H1 (cell line): Measurements from ENCODE around the gene PLA2G15. TPM values are rescaled to one million over a fixed set of nuclear protein-coding genes. Genes with fewer than 3 reads are reported as not detected.

Experiments used
- CTCF ChIA-PET: fragments of 300-600 bp; sonication (Branson Sonifier 250); formaldehyde crosslinking; loops from one replicate; lab custom pipeline; 2021; ENCODE audit not compliant: partially characterized antibody; lab: Charles Lee
- POLR2A ChIA-PET: fragments of 300-600 bp; sonication (Branson Sonifier 250); formaldehyde crosslinking; loops from one replicate; lab custom pipeline; 2021; ENCODE audit warnings: inconsistent platforms; ENCODE audit not compliant: partially characterized antibody; lab: Charles Lee
- DNase-seq, 2 experiments: peaks; one replicate each; pipeline versions ENCODE4 v3.0.0 to v3.0.0-alpha.2; 2010 to 2022; ENCODE audit warnings: low spot score in 2 of 2, low read depth in 1 of 2, mixed read lengths in 1 of 2
- FAIRE-seq: peaks from 2 replicates; lab custom pipeline; 2011; peaks lifted over from hg19 to GRCh38; lab: Jason Lieb, UNC
- H2AFZ ChIP-seq: 2 replicates; pipeline ENCODE4 v1.8.1; 2012; ENCODE audit warnings: low read length, inconsistent platforms
- H2AK5ac ChIP-seq: 2 replicates; pipeline ENCODE4 v1.6.1; 2013; ENCODE audit warnings: low read depth, low read length
- H2BK120ac ChIP-seq: replicated peaks from 2 replicates; pipeline ENCODE3; 2013; ENCODE audit warnings: low read depth, low read length, inconsistent platforms
- H2BK12ac ChIP-seq: 2 replicates; pipeline ENCODE4 v1.6.1; 2013; ENCODE audit warnings: low read depth, low read length
- H2BK15ac ChIP-seq: 2 replicates; pipeline ENCODE4 v1.6.1; 2013; ENCODE audit warnings: low read length
- H2BK20ac ChIP-seq: 2 replicates; pipeline ENCODE4 v1.6.1; 2013; ENCODE audit warnings: low read length
- H2BK5ac ChIP-seq: 2 replicates; pipeline ENCODE4 v1.6.1; 2013; ENCODE audit warnings: low read depth, low read length
- H3K14ac ChIP-seq: 2 replicates; pipeline ENCODE4 v1.6.1; 2013; ENCODE audit warnings: inconsistent platforms; ENCODE audit not compliant: insufficient read length
- H3K18ac ChIP-seq: 2 replicates; pipeline ENCODE4 v1.6.1; 2013; ENCODE audit warnings: low read length; ENCODE audit errors: extremely low read depth
- H3K23ac ChIP-seq: 2 replicates; pipeline ENCODE4 v1.6.1; 2013; ENCODE audit warnings: inconsistent platforms; ENCODE audit not compliant: insufficient read length
- H3K23me2 ChIP-seq: 2 replicates; pipeline ENCODE4 v1.6.1; 2013; ENCODE audit warnings: low read depth, low read length
- H3K27ac ChIP-seq: 2 replicates; pipeline ENCODE4 v1.6.1; 2011; ENCODE audit warnings: low read depth, low read length, inconsistent platforms
- H3K27me3 ChIP-seq, 4 experiments: replicated peaks in 1 of 4; 1 replicate in 1 of 4; 2 replicates in 3 of 4; pipeline versions ENCODE4 v1.6.1 to v1.8.1; 2011 to 2013; ENCODE audit warnings: low read length in 3 of 4, mild to moderate bottlenecking in 3 of 4, inconsistent platforms in 2 of 4, mixed read lengths in 2 of 4, moderate library complexity in 1 of 4; ENCODE audit not compliant: control insufficient read depth in 3 of 4, insufficient read depth in 3 of 4; ENCODE audit errors: extremely low read depth in 1 of 4
- H3K36me3 ChIP-seq, 4 experiments: 2 replicates each; pipeline versions ENCODE4 v1.6.1 to v1.8.1; 2011 to 2013; ENCODE audit warnings: mild to moderate bottlenecking in 4 of 4, low read length in 3 of 4, moderate library complexity in 2 of 4, control low read depth in 1 of 4, inconsistent platforms in 1 of 4; ENCODE audit not compliant: insufficient read depth in 4 of 4, control insufficient read depth in 2 of 4
- H3K4ac ChIP-seq: replicated peaks from 2 replicates; pipeline ENCODE3; 2013; ENCODE audit warnings: low read length, low read depth, mixed read lengths, inconsistent platforms; ENCODE audit not compliant: insufficient read length
- H3K4me1 ChIP-seq, 4 experiments: replicated peaks in 1 of 4; 1 replicate in 1 of 4; 2 replicates in 3 of 4; pipeline versions ENCODE4 v1.6.1 to v1.8.1; 2011 to 2013; ENCODE audit warnings: low read length in 3 of 4, inconsistent platforms in 2 of 4, mixed read lengths in 1 of 4; ENCODE audit not compliant: insufficient read depth in 4 of 4, control insufficient read depth in 3 of 4
- H3K4me2 ChIP-seq, 2 experiments: 2 replicates each; pipeline versions ENCODE4 v1.6.1 to v1.8.1; 2011 to 2013; ENCODE audit warnings: low read depth in 2 of 2, low read length in 2 of 2, control low read depth in 1 of 2, inconsistent platforms in 1 of 2, mild to moderate bottlenecking in 1 of 2; ENCODE audit not compliant: insufficient read depth in 1 of 2
- H3K4me3 ChIP-seq, 4 experiments: fragments of 200-600, 300-600 bp in 1 of 4; sonication (generic), shearing (Covaris generic), sonication (Bioruptor Twin) in 1 of 4; 2 replicates each; pipeline versions ENCODE4 v1.5.1 to v1.8.1; 2011 to 2016; ENCODE audit warnings: low read length in 4 of 4, low read depth in 3 of 4, control low read depth in 2 of 4, inconsistent platforms in 2 of 4, mild to moderate bottlenecking in 2 of 4, mixed read lengths in 1 of 4, moderate library complexity in 1 of 4; ENCODE audit not compliant: insufficient read depth in 2 of 4; ENCODE audit errors: extremely low read depth in 1 of 4
- H3K56ac ChIP-seq: replicated peaks from 2 replicates; pipeline ENCODE3; 2013; ENCODE audit warnings: low read depth, mild to moderate bottlenecking, mixed read lengths, low read length, inconsistent platforms; ENCODE audit not compliant: insufficient read length
- H3K79me1 ChIP-seq: 2 replicates; pipeline ENCODE4 v1.6.1; 2013; ENCODE audit warnings: low read depth, low read length, control low read depth
- H3K79me2 ChIP-seq, 2 experiments: 2 replicates each; pipeline versions ENCODE4 v1.6.1 to v1.8.1; 2012 to 2013; ENCODE audit warnings: low read length in 2 of 2, mild to moderate bottlenecking in 2 of 2, inconsistent platforms in 1 of 2; ENCODE audit not compliant: insufficient read depth in 2 of 2, control insufficient read depth in 1 of 2
- H3K9ac ChIP-seq, 4 experiments: replicated peaks in 1 of 4; 1 replicate in 1 of 4; 2 replicates in 3 of 4; pipeline versions ENCODE4 v1.6.1 to v1.8.1; 2011 to 2013; ENCODE audit warnings: low read depth in 3 of 4, low read length in 3 of 4, control low read depth in 2 of 4, mild to moderate bottlenecking in 2 of 4, moderate library complexity in 2 of 4, inconsistent platforms in 1 of 4; ENCODE audit errors: extremely low read depth in 1 of 4
- H3K9me3 ChIP-seq, 2 experiments: 2 replicates each; pipeline versions ENCODE4 v1.6.1 to v1.8.1; 2012 to 2013; ENCODE audit warnings: mild to moderate bottlenecking in 2 of 2, moderate library complexity in 2 of 2, control low read depth in 1 of 2, inconsistent platforms in 1 of 2, low read depth in 1 of 2, low read length in 1 of 2, mixed read lengths in 1 of 2; ENCODE audit not compliant: insufficient read depth in 2 of 2
- H4K20me1 ChIP-seq, 2 experiments: replicated peaks in 1 of 2; 2 replicates each; pipeline versions ENCODE3 to v1.8.1; 2011 to 2013; ENCODE audit warnings: inconsistent platforms in 2 of 2, low read length in 2 of 2, mild to moderate bottlenecking in 1 of 2; ENCODE audit not compliant: insufficient read depth in 2 of 2, control insufficient read depth in 1 of 2
- H4K5ac ChIP-seq: 2 replicates; pipeline ENCODE4 v1.6.1; 2013; ENCODE audit warnings: low read length, low read depth, mixed read lengths, inconsistent platforms; ENCODE audit not compliant: insufficient read length
- H4K8ac ChIP-seq: 2 replicates; pipeline ENCODE4 v1.8.0; 2013; ENCODE audit warnings: mild to moderate bottlenecking, moderate library complexity, low read length, inconsistent platforms; ENCODE audit not compliant: insufficient read depth; ENCODE audit errors: extremely low read depth
- H4K91ac ChIP-seq: replicated peaks from 2 replicates; pipeline ENCODE3; 2013; ENCODE audit warnings: low read length, mixed read lengths, inconsistent platforms; ENCODE audit not compliant: insufficient read length
- KDM4A ChIP-seq: IDR thresholded peaks from one replicate; pipeline ENCODE4 v1.7.1; 2012; ENCODE audit warnings: low read depth, mild to moderate bottlenecking, moderate library complexity, low read length, inconsistent platforms; ENCODE audit not compliant: severe bottlenecking
- WGBS, 2 experiments: shearing (Covaris generic) in 1 of 2; methylation state at CpG; one replicate each; pipeline versions ENCODE4 v1.1.6 to v1.1.7; 2013 to 2015; ENCODE audit warnings: low lambda C conversion rate in 2 of 2, mixed read lengths in 2 of 2, inconsistent platforms in 1 of 2, low coverage in 1 of 2, missing lambda C conversion rate in 1 of 2; ENCODE audit not compliant: insufficient replicate concordance in 2 of 2, insufficient coverage in 1 of 2, insufficient read length in 1 of 2; ENCODE audit errors: extremely low coverage in 1 of 2, missing lambda C conversion rate in 1 of 2; 5-methylcytosine and 5-hydroxymethylcytosine counted together
- polyA plus RNA-seq, 7 experiments: library from polyadenylated mRNA; depleted of rRNA in 3 of 7; stranded (reverse) in 5 of 7; unstranded in 2 of 7; fragments of >200 nt in 5 of 7; fragments of 200-250 nt in 2 of 7; gene quantifications; 1 replicate in 5 of 7; 2 replicates in 1 of 7; 4 replicates in 1 of 7; pipeline versions ENCODE4 v1.2.1 to v1.2.3, GENCODE V29; 2011 to 2013; ENCODE audit warnings: missing spikeins in 2 of 7, mixed read lengths in 2 of 7
- total RNA-seq: library from RNA; stranded (reverse); fragmentation: NEBNext Ultra II Directional; extraction: Animal tissue kit (Norgen Biotek cat#: 25700); gene quantifications from 2 replicates; pipeline ENCODE4 v1.2.1, GENCODE V29; 2021

The PLA2G15 gene
- total and polyA plus RNA-seq, 2 of the 8 experiments (the other 6 are each of a cell fraction or from before 2014, with no cell fraction given): 11.2 to 12.0 TPM

GRCh38 chr16:68274441-68274840 lies 29.3 kb downstream of the PLA2G15 start:
- Histone ChIP-seq H3K4ac (no peak overlapping the region), H2BK120ac (no peak overlapping the region), H4K5ac (no peak overlapping the region), H3K36me3 (peaks cover 0 to 2% (median 0%) of the 10 kb centered on the region in 4 experiments; a peak in 2 of 8 replicates), H3K79me1 (peaks cover 9% of the 10 kb centered on the region), H3K4me1 (no peaks in the 10 kb centered on the region), H3K4me3 (no peak overlapping the region), H3K56ac (no peak overlapping the region), H4K20me1 (no peaks in the 10 kb centered on the region), H4K8ac (no peak overlapping the region), H2BK5ac (no peak overlapping the region; the same call in 1 of the 2 replicates), H3K4me2 (no peak overlapping the region), H3K14ac (no peak overlapping the region), H3K27me3 (no peaks in the 10 kb centered on the region), H3K79me2 (peaks cover 0 to 13% of the 10 kb centered on the region in 2 experiments; a peak in 2 of 4 replicates), H3K27ac (no peak overlapping the region), H3K9ac (no peak overlapping the region), H2AFZ (no peak overlapping the region), H3K23me2 (no peaks in the 10 kb centered on the region), H4K91ac (no peak overlapping the region), H3K23ac (no peak overlapping the region), H3K18ac (no peak overlapping the region), H2AK5ac (no peak overlapping the region), H2BK12ac (no peak overlapping the region), H2BK15ac (no peak overlapping the region), H3K9me3 (no peaks in the 10 kb centered on the region), H2BK20ac (no peak overlapping the region)
- POLR2A ChIA-PET: no interaction called here
- TF ChIP-seq KDM4A: no peak
- 95% methylated on average over 4 of the region's 4 CpGs; no CpG with 5 or more reads in 1 of the 2 experiments for WGBS, 2 experiments
- FAIRE-seq (no peak), DNase-seq (no peak)
- CTCF ChIA-PET: interaction anchor here (0.5 to 8.5 kb wide), 10 partner anchors 10 to 380 kb away, joined by 3 to 63 read pairs (median 4); partner anchors contain the start of gene SLC7A6
